Karpas-422 (cell line): ENCODE data around the gene SDHB. TPM values are rescaled to one million over a fixed set of nuclear protein-coding genes. Genes with fewer than 3 reads are reported as not detected.

Experiments
- DNase-seq: peaks from one replicate; pipeline ENCODE4 v3.0.0-alpha.2; 2015
- H2AFZ ChIP-seq: fragments of 200-600 bp; sonication (generic); 2 replicates; pipeline ENCODE4 v1.6.1; 2014; ENCODE audit warnings: antibody characterized with exemption, low read length, mixed read lengths
- H3K27ac ChIP-seq: fragments of 200-600 bp; sonication (generic); 2 replicates; pipeline ENCODE4 v1.5.1; 2014; ENCODE audit warnings: mild to moderate bottlenecking, low read length, moderate library complexity
- H3K27me3 ChIP-seq: fragments of 200-600 bp; sonication (generic); 2 replicates; pipeline ENCODE4 v1.6.1; 2014; ENCODE audit warnings: low read length, mixed read lengths
- H3K36me3 ChIP-seq: fragments of 200-600 bp; sonication (generic); 2 replicates; pipeline ENCODE4 v1.6.1; 2014; ENCODE audit warnings: low read length, mixed read lengths; ENCODE audit not compliant: insufficient read depth
- H3K4me1 ChIP-seq: fragments of 200-600 bp; sonication (generic); 2 replicates; pipeline ENCODE4 v1.6.1; 2014; ENCODE audit warnings: mild to moderate bottlenecking, low read length, mixed read lengths
- H3K4me2 ChIP-seq: fragments of 200-600 bp; sonication (generic); 2 replicates; pipeline ENCODE4 v1.6.1; 2014; ENCODE audit warnings: low read length, low read depth, mild to moderate bottlenecking; ENCODE audit not compliant: poor library complexity, severe bottlenecking
- H3K4me3 ChIP-seq: fragments of 200-600 bp; sonication (generic); 2 replicates; pipeline ENCODE4 v1.5.1; 2014; ENCODE audit warnings: mild to moderate bottlenecking, antibody characterized with exemption, low read length, mixed read lengths
- H3K79me2 ChIP-seq: fragments of 200-600 bp; sonication (generic); 2 replicates; pipeline ENCODE4 v1.6.1; 2014; ENCODE audit warnings: mild to moderate bottlenecking, low read length, mixed read lengths
- H3K9ac ChIP-seq: fragments of 200-600 bp; sonication (generic); 2 replicates; pipeline ENCODE4 v1.6.0; 2014; ENCODE audit warnings: low read length
- H3K9me2 ChIP-seq: fragments of 200-600 bp; sonication (generic), shearing (Covaris generic); replicated peaks from 2 replicates; pipeline ENCODE4 v1.6.0; 2014; ENCODE audit warnings: mild to moderate bottlenecking, low read length, moderate library complexity; ENCODE audit not compliant: insufficient read depth
- H3K9me3 ChIP-seq: fragments of 300-700, 200-600 bp; sonication (generic); 2 replicates; pipeline ENCODE4 v1.6.1; 2014; ENCODE audit warnings: low read length, mixed read lengths
- H4K20me1 ChIP-seq: fragments of 200-600 bp; sonication (generic); 2 replicates; pipeline ENCODE4 v1.6.1; 2014; ENCODE audit warnings: mild to moderate bottlenecking, antibody characterized with exemption, low read length, low read depth; ENCODE audit not compliant: insufficient read depth
- total RNA-seq: library from RNA; depleted of rRNA; stranded (reverse); fragments of >200 nt; shearing (Covaris generic); gene quantifications from 2 replicates; pipeline ENCODE4 v1.2.3, GENCODE V29; 2014; ENCODE audit warnings: low replicate concordance

Gene SDHB
- total RNA-seq, 1 experiment from 2014 or later = 157 TPM

- Histone ChIP-seq H3K9ac (no peak overlapping the region), H3K9me3 (no peaks in the 10 kb centered on the region), H4K20me1 (no peaks in the 10 kb centered on the region; the same call in 1 of the 2 replicates), H3K9me2 (no peaks in the 10 kb centered on the region), H3K79me2 (no peaks in the 10 kb centered on the region), H3K27me3 (no peaks in the 10 kb centered on the region), H3K27ac (no peak overlapping the region), H2AFZ (no peak overlapping the region), H3K4me1 (no peaks in the 10 kb centered on the region), H3K4me2 (no peak overlapping the region), H3K36me3 (peaks cover 59% of the 10 kb centered on the region), H3K4me3 (no peak overlapping the region)
- DNase-seq = no peak
Observed at GRCh38 chr1:17023102-17023501, 30.7 kb downstream of the SDHB start.

- Histone ChIP-seq H3K4me2 (no peak overlapping the region), H4K20me1 (no peaks in the 10 kb centered on the region; the same call in 1 of the 2 replicates), H3K4me1 (no peaks in the 10 kb centered on the region), H3K79me2 (no peaks in the 10 kb centered on the region), H3K4me3 (no peak overlapping the region), H3K9me3 (no peaks in the 10 kb centered on the region), H3K27me3 (no peaks in the 10 kb centered on the region), H3K27ac (no peak overlapping the region), H2AFZ (no peak overlapping the region), H3K36me3 (peaks cover 52% of the 10 kb centered on the region), H3K9ac (no peak overlapping the region), H3K9me2 (no peaks in the 10 kb centered on the region)
- DNase-seq = no peak
Observed at GRCh38 chr1:17021896-17022295, 31.9 kb downstream of the SDHB start.

GRCh38 chr1:17020502-17020901, 33.3 kb downstream of the SDHB start:
- H4K20me1 ChIP-seq = no peaks in the 10 kb centered on the region; the same call in 1 of the 2 replicates
- no peak overlapping the region for H3K27ac ChIP-seq
- no peak overlapping the region for H3K4me3 ChIP-seq
- peaks cover 46% of the 10 kb centered on the region for H3K36me3 ChIP-seq
- no peak for DNase-seq
- no peaks in the 10 kb centered on the region for H3K79me2 ChIP-seq
- H3K9me2 ChIP-seq = no peaks in the 10 kb centered on the region
- H3K4me2 ChIP-seq = no peak overlapping the region
- H3K9me3 ChIP-seq = no peaks in the 10 kb centered on the region
- H3K9ac ChIP-seq = no peak overlapping the region
- no peak overlapping the region for H2AFZ ChIP-seq
- no peaks in the 10 kb centered on the region for H3K27me3 ChIP-seq
- no peaks in the 10 kb centered on the region for H3K4me1 ChIP-seq

GRCh38 chr1:17018849-17019248, 35.0 kb downstream of the SDHB start:
- H3K79me2 ChIP-seq = no peaks in the 10 kb centered on the region
- no peaks in the 10 kb centered on the region for H3K27me3 ChIP-seq
- H2AFZ ChIP-seq = no peak overlapping the region
- H3K4me1 ChIP-seq = no peaks in the 10 kb centered on the region
- H4K20me1 ChIP-seq = no peaks in the 10 kb centered on the region; the same call in 1 of the 2 replicates
- DNase-seq = no peak
- H3K36me3 ChIP-seq = peaks cover 34% of the 10 kb centered on the region
- no peaks in the 10 kb centered on the region for H3K9me2 ChIP-seq
- H3K4me3 ChIP-seq = no peak overlapping the region
- H3K9me3 ChIP-seq = no peaks in the 10 kb centered on the region
- H3K27ac ChIP-seq = no peak overlapping the region
- no peak overlapping the region for H3K4me2 ChIP-seq
- H3K9ac ChIP-seq = no peak overlapping the region

- H3K9me2 ChIP-seq = no peaks in the 10 kb centered on the region
- no peak overlapping the region for H3K4me2 ChIP-seq
- peaks cover under 1% of the 10 kb centered on the region; the same call in 1 of the 2 replicates for H3K4me1 ChIP-seq
- no peak overlapping the region for H2AFZ ChIP-seq
- H3K79me2 ChIP-seq = no peaks in the 10 kb centered on the region
- no peaks in the 10 kb centered on the region for H3K9me3 ChIP-seq
- H3K27me3 ChIP-seq = no peaks in the 10 kb centered on the region
- DNase-seq = no peak
- H3K9ac ChIP-seq = no peak overlapping the region
- no peaks in the 10 kb centered on the region; the same call in 1 of the 2 replicates for H4K20me1 ChIP-seq
- no peak overlapping the region for H3K27ac ChIP-seq
- H3K4me3 ChIP-seq = no peak overlapping the region
- peaks cover 22% of the 10 kb centered on the region for H3K36me3 ChIP-seq
Observed at GRCh38 chr1:17017435-17017834, 36.4 kb downstream of the SDHB start.

- Histone ChIP-seq H3K9me3 (no peaks in the 10 kb centered on the region), H4K20me1 (no peaks in the 10 kb centered on the region; the same call in 1 of the 2 replicates), H3K36me3 (peaks cover 15% of the 10 kb centered on the region; the same call in 1 of the 2 replicates), H2AFZ (no peak overlapping the region), H3K4me3 (no peak overlapping the region), H3K9me2 (no peaks in the 10 kb centered on the region), H3K27ac (no peak overlapping the region), H3K79me2 (no peaks in the 10 kb centered on the region), H3K27me3 (no peaks in the 10 kb centered on the region), H3K9ac (no peak overlapping the region), H3K4me1 (peaks cover 6% of the 10 kb centered on the region), H3K4me2 (no peak overlapping the region)
- DNase-seq = no peak
Observed at GRCh38 chr1:17016317-17016661, 37.5 kb downstream of the SDHB start.

- no peak overlapping the region for H3K27ac ChIP-seq
- peaks cover 3% of the 10 kb centered on the region; the same call in 1 of the 2 replicates for H3K36me3 ChIP-seq
- no peaks in the 10 kb centered on the region for H3K9me2 ChIP-seq
- H4K20me1 ChIP-seq = peaks cover 10% of the 10 kb centered on the region; the same call in 1 of the 2 replicates
- no peaks in the 10 kb centered on the region for H3K79me2 ChIP-seq
- H2AFZ ChIP-seq = no peak overlapping the region
- no peaks in the 10 kb centered on the region for H3K9me3 ChIP-seq
- no peak overlapping the region for H3K9ac ChIP-seq
- no peak overlapping the region for H3K4me3 ChIP-seq
- DNase-seq = no peak
- H3K4me2 ChIP-seq = no peak overlapping the region
- H3K4me1 ChIP-seq = peaks cover 18% of the 10 kb centered on the region
- no peaks in the 10 kb centered on the region for H3K27me3 ChIP-seq
Observed at GRCh38 chr1:17014671-17015567, 38.9 kb downstream of the SDHB start.

GRCh38 chr1:17013491-17014320, 40.1 kb downstream of the SDHB start:
- H3K4me2 ChIP-seq = no peak overlapping the region
- no peak overlapping the region for H3K27ac ChIP-seq
- H3K4me3 ChIP-seq = no peak overlapping the region
- H3K36me3 ChIP-seq = no peaks in the 10 kb centered on the region; the same call in 1 of the 2 replicates
- no peak overlapping the region for H3K9ac ChIP-seq
- no peak for DNase-seq
- H2AFZ ChIP-seq = no peak overlapping the region
- H3K27me3 ChIP-seq = no peaks in the 10 kb centered on the region
- no peaks in the 10 kb centered on the region for H3K9me2 ChIP-seq
- no peaks in the 10 kb centered on the region for H3K79me2 ChIP-seq
- no peaks in the 10 kb centered on the region for H3K9me3 ChIP-seq
- peaks cover 15% of the 10 kb centered on the region; the same call in 1 of the 2 replicates for H4K20me1 ChIP-seq
- peaks cover 22% of the 10 kb centered on the region for H3K4me1 ChIP-seq
